Raji (cell line): ENCODE measurements around the gene GPR42.

Experiments
- POLR2A ChIP-seq: IDR thresholded peaks from 2 replicates; pipeline ENCODE4 v1.6.1; 2011; ENCODE audit warnings: low read depth, low read length, control low read depth; ENCODE audit not compliant: insufficient read depth

Gene GPR42

DNA sequence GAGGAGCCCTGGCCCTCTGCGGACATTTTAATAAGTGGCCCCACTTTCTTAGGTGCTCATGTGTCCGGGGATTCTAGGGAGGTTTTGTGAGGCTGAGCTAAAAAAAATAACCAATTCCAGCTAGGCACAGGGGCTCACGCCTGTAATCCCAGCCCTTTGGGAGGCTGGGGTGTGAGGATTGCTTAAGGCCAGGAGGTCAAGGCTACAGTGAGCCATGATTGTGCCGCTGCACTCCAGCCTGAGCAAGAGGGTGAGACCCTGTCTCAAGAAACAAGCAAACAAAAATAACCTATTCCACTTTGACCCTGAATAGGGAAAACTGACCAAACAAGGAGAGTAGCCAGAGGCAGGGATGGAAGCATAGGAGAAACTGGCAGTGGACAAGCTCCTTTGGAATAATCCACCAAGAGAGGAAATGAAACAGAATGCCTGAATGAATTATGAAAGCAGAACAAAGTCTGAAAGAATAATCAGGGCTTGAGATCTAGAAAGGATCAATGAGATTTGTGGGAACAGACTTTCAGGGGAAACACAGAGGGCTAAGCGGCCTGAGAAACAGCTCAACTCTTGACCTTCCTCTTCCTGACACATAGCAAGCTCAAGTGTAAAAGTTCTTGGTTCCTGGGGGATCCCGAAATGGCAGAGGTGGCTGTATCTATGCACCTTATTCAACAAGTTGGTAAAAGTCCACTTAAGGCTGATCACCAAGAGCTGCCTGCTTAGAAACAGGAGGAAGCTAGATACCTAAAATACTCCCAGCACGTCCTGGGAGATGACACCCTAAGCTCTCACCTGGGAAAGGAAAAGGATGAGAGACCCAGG, 47.1 kb downstream of the GPR42 start:
- TF ChIP-seq POLR2A: no peak

DNA sequence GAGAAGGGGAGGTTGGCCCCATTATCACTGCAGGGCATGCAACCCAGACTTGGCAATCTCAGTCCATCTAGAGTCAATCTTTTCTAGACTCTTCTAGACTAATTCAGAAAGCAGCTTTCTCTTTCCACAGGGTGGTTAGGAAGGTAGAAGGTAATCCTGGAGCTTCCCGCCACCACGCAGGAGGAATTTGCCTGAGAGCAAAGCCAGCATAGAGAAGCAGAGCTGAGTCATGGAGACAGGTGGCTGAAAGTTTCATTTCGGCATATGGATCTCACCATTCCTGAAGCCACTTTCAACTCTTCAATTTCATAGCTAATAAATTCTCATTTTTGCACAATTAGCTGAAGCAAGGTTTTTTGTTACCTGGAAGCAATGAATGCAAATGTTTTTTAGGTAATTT, 48.2 kb downstream of the GPR42 start:
- no peak for TF ChIP-seq POLR2A

DNA sequence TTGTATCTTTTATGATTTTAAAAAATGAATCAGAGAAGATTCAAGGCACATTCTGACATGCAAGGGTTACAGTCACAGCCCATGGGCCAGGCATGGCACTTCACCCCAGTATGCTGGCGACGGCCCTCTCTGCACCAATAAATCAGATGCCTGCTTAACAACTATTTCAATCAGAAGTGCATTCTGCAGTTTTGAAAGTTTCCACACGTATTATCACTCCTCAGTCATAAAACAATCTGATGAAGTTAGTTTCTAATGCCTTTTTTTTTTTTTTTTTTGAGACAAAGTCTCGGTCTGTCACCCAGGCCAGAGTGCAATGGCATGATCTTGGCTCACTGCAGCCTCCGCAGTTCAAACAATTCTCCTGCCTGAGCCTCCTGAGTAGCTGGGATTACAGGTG, 48.9 kb downstream of the GPR42 start:
- TF ChIP-seq POLR2A: no peak

DNA sequence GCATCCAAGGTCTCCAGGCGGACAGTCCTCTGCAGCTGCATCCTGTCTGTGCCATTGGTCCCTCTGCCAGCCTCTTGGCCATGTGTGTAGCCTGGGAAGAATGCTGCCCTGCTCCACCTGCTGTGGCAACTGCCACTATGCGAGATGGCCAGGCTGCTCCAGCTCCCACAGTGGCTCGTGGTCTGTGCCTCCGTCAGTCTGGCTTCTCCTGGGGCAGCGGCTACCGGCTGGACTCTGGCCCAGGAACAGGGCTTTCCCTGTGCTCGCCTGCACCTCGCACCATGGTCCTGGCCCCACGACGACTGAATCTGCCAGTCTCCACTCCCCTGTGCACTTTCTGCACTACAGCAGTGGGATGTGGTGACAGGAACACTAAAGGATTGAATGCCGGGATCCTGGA, 50.5 kb downstream of the GPR42 start:
- no peak for TF ChIP-seq POLR2A
